ENCODE data around the gene RNF5.

DNA sequence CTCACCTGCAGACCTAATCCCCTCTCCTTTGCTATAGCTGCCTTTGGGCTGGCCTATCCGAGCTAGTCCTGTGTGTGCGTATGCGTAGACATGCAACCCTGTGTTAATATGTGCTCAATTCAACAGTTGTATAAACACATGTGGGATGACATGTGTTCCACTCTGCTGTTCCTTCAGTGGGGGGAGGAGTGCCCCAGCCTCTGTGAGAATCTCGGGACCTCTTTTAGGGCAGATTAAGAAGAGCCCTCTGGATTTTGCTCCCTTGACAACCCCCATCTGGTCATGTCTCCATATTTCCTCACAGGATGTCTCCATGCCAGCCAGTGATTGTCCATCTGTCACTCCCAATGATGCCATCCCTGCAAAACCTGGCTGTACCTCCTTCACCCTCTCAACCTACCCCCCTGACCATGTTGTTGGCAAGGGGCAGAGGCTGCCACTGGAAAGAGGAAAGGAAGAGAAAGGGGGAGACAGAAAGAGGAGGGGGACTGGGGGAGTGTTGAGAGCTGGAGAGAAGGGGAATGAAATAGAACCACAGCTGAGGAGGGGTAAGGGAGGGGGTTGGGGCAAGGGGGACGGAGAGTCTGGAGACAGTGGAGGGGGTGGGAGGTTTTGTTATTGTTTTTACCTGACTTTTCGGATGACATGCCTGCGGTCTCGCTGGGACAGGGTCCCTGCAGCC lies 26.9 kb upstream of the RNF5 start:
- TF ChIP-seq, protein P1, sequence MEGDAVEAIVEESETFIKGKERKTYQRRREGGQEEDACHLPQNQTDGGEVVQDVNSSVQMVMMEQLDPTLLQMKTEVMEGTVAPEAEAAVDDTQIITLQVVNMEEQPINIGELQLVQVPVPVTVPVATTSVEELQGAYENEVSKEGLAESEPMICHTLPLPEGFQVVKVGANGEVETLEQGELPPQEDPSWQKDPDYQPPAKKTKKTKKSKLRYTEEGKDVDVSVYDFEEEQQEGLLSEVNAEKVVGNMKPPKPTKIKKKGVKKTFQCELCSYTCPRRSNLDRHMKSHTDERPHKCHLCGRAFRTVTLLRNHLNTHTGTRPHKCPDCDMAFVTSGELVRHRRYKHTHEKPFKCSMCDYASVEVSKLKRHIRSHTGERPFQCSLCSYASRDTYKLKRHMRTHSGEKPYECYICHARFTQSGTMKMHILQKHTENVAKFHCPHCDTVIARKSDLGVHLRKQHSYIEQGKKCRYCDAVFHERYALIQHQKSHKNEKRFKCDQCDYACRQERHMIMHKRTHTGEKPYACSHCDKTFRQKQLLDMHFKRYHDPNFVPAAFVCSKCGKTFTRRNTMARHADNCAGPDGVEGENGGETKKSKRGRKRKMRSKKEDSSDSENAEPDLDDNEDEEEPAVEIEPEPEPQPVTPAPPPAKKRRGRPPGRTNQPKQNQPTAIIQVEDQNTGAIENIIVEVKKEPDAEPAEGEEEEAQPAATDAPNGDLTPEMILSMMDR (IDR thresholded peaks at IDR 0.05) = no peak
- TF ChIP-seq POLR2A (IDR thresholded peaks at IDR 0.05) (no peak), POLR2AphosphoS5 (IDR thresholded peaks at IDR 0.05) (peak in 1 of 4 donors; percentile 51), EP300 (IDR thresholded peaks at IDR 0.05) (no peak)

Data from sigmoid colon (tissue), 4 donors.